GM23338 (cell line): Measurements from ENCODE around the gene PRKCQ. TPM values are rescaled to one million over a fixed set of nuclear protein-coding genes. Genes with fewer than 3 reads are reported as not detected.

Source experiments
- ATAC-seq: fragments of 200-7000 bp; cut with Tn5 transposase; 3 replicates; pipeline ENCODE4 v1.9.1; 2020
- DNase-seq: peaks from one replicate; pipeline ENCODE4 v3.0.0-alpha.2; 2015; ENCODE audit warnings: low spot score
- H2AFZ ChIP-seq: fragments of 200-600 bp; sonication (generic); 2 replicates; pipeline ENCODE4 v1.8.0; 2016; ENCODE audit warnings: antibody characterized with exemption, mild to moderate bottlenecking, moderate library complexity
- H3F3A ChIP-seq: fragments of 200-600 bp; sonication (generic); replicated peaks from 2 replicates; pipeline ENCODE4 v1.8.0; 2017; ENCODE audit warnings: antibody characterized with exemption, mixed run types, low read depth
- H3K27ac ChIP-seq: fragments of 200-600 bp; sonication (generic); 2 replicates; pipeline ENCODE4 v1.6.1; 2016; ENCODE audit warnings: low read depth
- H3K27me3 ChIP-seq: fragments of 200-600 bp; sonication (generic); 2 replicates; pipeline ENCODE4 v1.8.0; 2016; ENCODE audit warnings: mild to moderate bottlenecking, mixed run types, moderate library complexity; ENCODE audit not compliant: insufficient read depth
- H3K36me3 ChIP-seq: fragments of 200-600 bp; sonication (generic); 2 replicates; pipeline ENCODE4 v1.8.0; 2016; ENCODE audit warnings: mild to moderate bottlenecking; ENCODE audit not compliant: insufficient read depth
- H3K4me1 ChIP-seq: fragments of 200-600 bp; sonication (generic); 2 replicates; pipeline ENCODE4 v1.8.0; 2016; ENCODE audit warnings: mild to moderate bottlenecking, moderate library complexity; ENCODE audit not compliant: insufficient read depth
- H3K4me2 ChIP-seq: fragments of 200-600 bp; sonication (generic); 2 replicates; pipeline ENCODE4 v1.7.1; 2017; ENCODE audit warnings: mixed run types
- H3K4me3 ChIP-seq: fragments of 200-600 bp; sonication (generic); 2 replicates; pipeline ENCODE4 v1.6.1; 2016; ENCODE audit warnings: mixed run types
- H3K79me2 ChIP-seq: fragments of 200-600 bp; sonication (generic); replicated peaks from 2 replicates; pipeline ENCODE4 v1.8.0; 2017; ENCODE audit warnings: mild to moderate bottlenecking; ENCODE audit not compliant: insufficient read depth
- H3K9me2 ChIP-seq: fragments of 200-600 bp; sonication (generic); 2 replicates; pipeline ENCODE4 v1.8.0; 2017; ENCODE audit not compliant: insufficient read depth
- H4K20me1 ChIP-seq: fragments of 200-600 bp; sonication (generic); replicated peaks from 2 replicates; pipeline ENCODE4 v1.8.0; 2017; ENCODE audit warnings: mild to moderate bottlenecking; ENCODE audit not compliant: insufficient read depth
- H3K27ac Mint-ChIP-seq: 2 replicates; pipeline ENCODE4 v1.8.0; 2020; ENCODE audit warnings: inconsistent platforms, mild to moderate bottlenecking, moderate library complexity, mixed read lengths
- H3K27me3 Mint-ChIP-seq: 3 replicates; pipeline ENCODE4 v1.8.0; 2022; ENCODE audit warnings: low read depth, mild to moderate bottlenecking, moderate library complexity, mixed read lengths, inconsistent platforms; ENCODE audit not compliant: insufficient read depth, poor library complexity
- H3K36me3 Mint-ChIP-seq: 3 replicates; pipeline ENCODE4 v1.8.0; 2021; ENCODE audit warnings: low read depth, mild to moderate bottlenecking, inconsistent platforms, moderate library complexity, mixed read lengths
- H3K4me1 Mint-ChIP-seq: 3 replicates; pipeline ENCODE4 v1.8.0; 2020; ENCODE audit warnings: mild to moderate bottlenecking, inconsistent platforms, mixed read lengths
- H3K4me3 Mint-ChIP-seq: 3 replicates; pipeline ENCODE4 v1.8.0; 2021; ENCODE audit warnings: moderate library complexity, mild to moderate bottlenecking, inconsistent platforms, mixed read lengths
- H3K9me3 Mint-ChIP-seq: 3 replicates; pipeline ENCODE4 v1.8.0; 2020; ENCODE audit warnings: moderate library complexity, mild to moderate bottlenecking, inconsistent platforms, mixed read lengths
- CREB1 ChIP-seq: fragments of 250-450 bp; sonication (Bioruptor Pico); IDR thresholded peaks from 2 replicates; pipeline ENCODE4 v1.5.0; 2020; ENCODE audit warnings: low read depth, mild to moderate bottlenecking, moderate library complexity
- CTCF ChIP-seq, 2 experiments: fragments of 200-600 bp in 1 of 2; sonication (generic) in 1 of 2; conservative IDR thresholded peaks; 2 replicates each; pipeline versions ENCODE4 v1.5.1 to v1.6.1; 2016 to 2017; ENCODE audit warnings: antibody characterized with exemption in 2 of 2, low read depth in 2 of 2, mild to moderate bottlenecking in 2 of 2, moderate library complexity in 1 of 2
- ETS1 ChIP-seq: IDR thresholded peaks from 2 replicates; pipeline ENCODE4 v1.6.1; 2016; ENCODE audit warnings: antibody characterized with exemption
- EZH2 ChIP-seq: fragments of 200-600 bp; sonication (generic); IDR thresholded peaks from one replicate; pipeline ENCODE4 v1.8.0; 2017; ENCODE audit warnings: antibody characterized with exemption, mild to moderate bottlenecking, low read depth; ENCODE audit not compliant: unreplicated experiment
- EZH2phosphoT487 ChIP-seq: fragments of 200-600 bp; sonication (generic); IDR thresholded peaks from one replicate; pipeline ENCODE4 v1.8.1; 2018; ENCODE audit warnings: antibody characterized with exemption; ENCODE audit not compliant: unreplicated experiment
- JUNB ChIP-seq: IDR thresholded peaks from one replicate; pipeline ENCODE4 v1.6.1; 2016; ENCODE audit warnings: antibody characterized with exemption; ENCODE audit not compliant: unreplicated experiment
- NANOG ChIP-seq: IDR thresholded peaks from 2 replicates; pipeline ENCODE4 v1.6.1; 2016; ENCODE audit warnings: antibody characterized with exemption, borderline replicate concordance
- POLR2AphosphoS5 ChIP-seq: IDR thresholded peaks from 2 replicates; pipeline ENCODE4 v1.6.1; 2016; ENCODE audit warnings: antibody characterized with exemption, low read depth
- REST ChIP-seq: IDR thresholded peaks from one replicate; pipeline ENCODE4 v1.6.1; 2018; ENCODE audit warnings: antibody characterized with exemption; ENCODE audit not compliant: unreplicated experiment
- STAT1 ChIP-seq: IDR thresholded peaks from one replicate; pipeline ENCODE4 v1.6.1; 2016; ENCODE audit warnings: antibody characterized with exemption; ENCODE audit not compliant: unreplicated experiment
- ZNF114 ChIP-seq: fragments of 250-450 bp; sonication (Bioruptor Pico); IDR thresholded peaks from 2 replicates; pipeline ENCODE4 v1.5.0; 2020; ENCODE audit warnings: mild to moderate bottlenecking, moderate library complexity
- ZNF331 ChIP-seq: fragments of 250-450 bp; sonication (Bioruptor Pico); IDR thresholded peaks from 2 replicates; pipeline ENCODE4 v1.5.0; 2020; ENCODE audit warnings: low read depth, mild to moderate bottlenecking, moderate library complexity
- ZNF462 ChIP-seq: fragments of 250-450 bp; sonication (Bioruptor Pico); IDR thresholded peaks from 2 replicates; pipeline ENCODE4 v1.5.0; 2020; ENCODE audit warnings: mild to moderate bottlenecking, moderate library complexity
- polyA plus RNA-seq: library from polyadenylated mRNA; unstranded; fragments of >200 nt; fragmentation: Nextera tagmentation; extraction: Ambion mirVana; gene quantifications from 2 replicates; pipeline ENCODE4 v1.2.1, GENCODE V29; 2016
- total RNA-seq: library from RNA; depleted of rRNA; stranded (reverse); fragments of >200 nt; shearing (Covaris generic); gene quantifications from 2 replicates; pipeline ENCODE4 v1.2.3, GENCODE V29; 2014

Gene PRKCQ
- total and polyA plus RNA-seq, 2 experiments from 2014 or later: 12.6 to 28.5 TPM

- peaks cover 29% of the 10 kb centered on the region for H3K4me1 Mint-ChIP-seq
These were observed 5.4 kb downstream of the PRKCQ start for GRCh38 chr10:6574664-6575176.

More at GRCh38 chr10:6574664-6575176, 5.4 kb downstream of the PRKCQ start:
- Histone ChIP-seq H2AFZ (no peak overlapping the region), H3K4me1 (peaks cover 22% of the 10 kb centered on the region), H3K36me3 (no peaks in the 10 kb centered on the region), H3K9me2 (no peaks in the 10 kb centered on the region), H4K20me1 (peaks cover 11% of the 10 kb centered on the region; the same call in 1 of the 2 replicates), H3K79me2 (peaks cover 93% of the 10 kb centered on the region), H3K27ac (no peak overlapping the region), H3K27me3 (no peaks in the 10 kb centered on the region), H3F3A (no peaks in the 10 kb centered on the region), H3K4me2 (no peak overlapping the region), H3K4me3 (no peak overlapping the region)
- TF ChIP-seq POLR2AphosphoS5 (no peak), ZNF114 (CRISPR knock-in tag) (no peak), NANOG (no peak), CREB1 (CRISPR knock-in tag) (no peak), ZNF331 (CRISPR knock-in tag) (no peak), STAT1 (no peak), CTCF (conservative IDR thresholded peaks at IDR 0.05; ENCODE audit: low read depth in 2 of 2) (no peak), ETS1 (no peak), JUNB (no peak), REST (no peak), EZH2 (no peak), EZH2phosphoT487 (no peak), ZNF462 (CRISPR knock-in tag) (no peak)
- peaks cover 6% of the 10 kb centered on the region for H3K27me3 Mint-ChIP-seq
- no peaks in the 10 kb centered on the region; the same call in 2 of the 3 replicates for H3K36me3 Mint-ChIP-seq
- DNase-seq: no peak
- H3K9me3 Mint-ChIP-seq: no peaks in the 10 kb centered on the region
- H3K4me3 Mint-ChIP-seq: no peak overlapping the region
- no peak overlapping the region for H3K27ac Mint-ChIP-seq
- no peak for ATAC-seq
